Mucosa of stomach (tissue), 1 donor: ENCODE results near the gene JMJD1C.
"Not testable (repeated sequence)": the region's sequence is repeated elsewhere in the genome, so short reads cannot be mapped to it uniquely, and the experiment has no call there.

Source experiments
- H3K27me3 ChIP-seq: one replicate; pipeline ENCODE4 v1.7.0; 2013; ENCODE audit warnings: mild to moderate bottlenecking, low read length; ENCODE audit not compliant: control insufficient read depth, insufficient read depth
- H3K36me3 ChIP-seq: one replicate; pipeline ENCODE4 v1.7.0; 2013; ENCODE audit warnings: low read length; ENCODE audit not compliant: control insufficient read depth, insufficient read depth
- H3K4me1 ChIP-seq: one replicate; pipeline ENCODE4 v1.7.0; 2013; ENCODE audit warnings: mild to moderate bottlenecking, low read length; ENCODE audit not compliant: control insufficient read depth, insufficient read depth
- H3K4me3 ChIP-seq: one replicate; pipeline ENCODE4 v1.7.0; 2013; ENCODE audit warnings: low read length
- H3K9ac ChIP-seq: one replicate; pipeline ENCODE4 v1.7.0; 2013; ENCODE audit warnings: mild to moderate bottlenecking, low read length, moderate library complexity
- H3K9me3 ChIP-seq: one replicate; pipeline ENCODE4 v1.7.0; 2013; ENCODE audit warnings: mild to moderate bottlenecking, low read length, moderate library complexity; ENCODE audit not compliant: control insufficient read depth
- donor health status: Pancreatic carcinoma.

Gene JMJD1C, protein sequence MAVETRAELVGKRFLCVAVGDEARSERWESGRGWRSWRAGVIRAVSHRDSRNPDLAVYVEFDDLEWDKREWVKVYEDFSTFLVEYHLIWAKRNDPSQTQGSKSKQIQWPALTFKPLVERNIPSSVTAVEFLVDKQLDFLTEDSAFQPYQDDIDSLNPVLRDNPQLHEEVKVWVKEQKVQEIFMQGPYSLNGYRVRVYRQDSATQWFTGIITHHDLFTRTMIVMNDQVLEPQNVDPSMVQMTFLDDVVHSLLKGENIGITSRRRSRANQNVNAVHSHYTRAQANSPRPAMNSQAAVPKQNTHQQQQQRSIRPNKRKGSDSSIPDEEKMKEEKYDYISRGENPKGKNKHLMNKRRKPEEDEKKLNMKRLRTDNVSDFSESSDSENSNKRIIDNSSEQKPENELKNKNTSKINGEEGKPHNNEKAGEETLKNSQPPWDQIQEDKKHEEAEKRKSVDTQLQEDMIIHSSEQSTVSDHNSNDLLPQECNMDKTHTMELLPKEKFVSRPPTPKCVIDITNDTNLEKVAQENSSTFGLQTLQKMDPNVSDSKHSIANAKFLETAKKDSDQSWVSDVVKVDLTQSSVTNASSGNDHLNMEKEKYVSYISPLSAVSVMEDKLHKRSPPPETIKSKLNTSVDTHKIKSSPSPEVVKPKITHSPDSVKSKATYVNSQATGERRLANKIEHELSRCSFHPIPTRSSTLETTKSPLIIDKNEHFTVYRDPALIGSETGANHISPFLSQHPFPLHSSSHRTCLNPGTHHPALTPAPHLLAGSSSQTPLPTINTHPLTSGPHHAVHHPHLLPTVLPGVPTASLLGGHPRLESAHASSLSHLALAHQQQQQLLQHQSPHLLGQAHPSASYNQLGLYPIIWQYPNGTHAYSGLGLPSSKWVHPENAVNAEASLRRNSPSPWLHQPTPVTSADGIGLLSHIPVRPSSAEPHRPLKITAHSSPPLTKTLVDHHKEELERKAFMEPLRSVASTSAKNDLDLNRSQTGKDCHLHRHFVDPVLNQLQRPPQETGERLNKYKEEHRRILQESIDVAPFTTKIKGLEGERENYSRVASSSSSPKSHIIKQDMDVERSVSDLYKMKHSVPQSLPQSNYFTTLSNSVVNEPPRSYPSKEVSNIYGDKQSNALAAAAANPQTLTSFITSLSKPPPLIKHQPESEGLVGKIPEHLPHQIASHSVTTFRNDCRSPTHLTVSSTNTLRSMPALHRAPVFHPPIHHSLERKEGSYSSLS (N-terminal part only)

DNA sequence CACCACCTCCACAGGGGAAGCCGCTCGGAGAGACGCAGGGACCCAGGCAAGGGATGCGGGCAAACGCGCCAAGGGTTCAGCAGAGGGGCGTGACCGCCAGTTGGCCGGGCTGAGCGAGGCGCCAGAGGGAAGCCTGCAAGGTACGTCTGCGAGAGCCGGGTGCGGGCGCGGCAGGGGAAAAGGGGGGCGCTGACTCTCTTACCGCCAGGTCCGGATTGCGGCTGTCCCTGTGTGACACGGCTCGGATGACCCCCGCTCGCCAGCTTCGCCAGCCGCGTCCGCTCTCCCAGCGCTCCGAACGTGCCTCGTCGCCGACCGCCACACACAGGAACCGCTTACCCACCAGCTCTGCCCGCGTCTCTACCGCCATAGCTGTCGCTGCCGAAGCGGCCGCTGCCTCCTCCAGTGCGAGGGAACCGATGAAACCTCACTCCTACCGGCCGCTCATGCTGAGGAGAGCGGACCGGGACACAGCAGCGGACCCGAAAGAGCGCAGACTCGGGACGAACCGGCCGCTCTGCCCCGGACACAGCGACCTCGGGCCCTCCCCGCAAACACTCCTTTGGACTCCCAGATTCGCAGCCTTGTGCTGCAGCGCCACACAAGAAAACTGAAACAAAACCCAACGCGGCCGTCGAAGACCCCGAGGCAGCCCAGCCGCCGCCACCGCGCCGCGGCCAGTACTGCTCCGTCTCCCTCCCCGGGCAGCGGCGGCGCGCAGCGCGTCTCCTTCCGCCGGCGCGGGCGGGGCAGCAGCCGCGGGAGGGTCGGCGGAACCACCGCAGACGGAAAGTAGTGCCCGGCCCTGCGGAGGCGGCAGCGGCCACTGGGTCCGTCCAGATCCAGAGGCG lies at the start of gene JMJD1C:
Gene JMJD1C, minus strand, starts transcription at position 685 of the 851 bp plus-strand sequence. Its CDS starts 315 bp downstream, at position 370.
- H3K9ac ChIP-seq: peak within 1 kb of the TSS; percentile 76
- no peaks in the 10 kb centered on the region for H3K4me1 ChIP-seq
- H3K36me3 ChIP-seq: no peaks in the 10 kb centered on the region
- H3K4me3 ChIP-seq: peak within 1 kb of the TSS; percentile 74
- H3K27me3 ChIP-seq: no peaks in the 10 kb centered on the region
- no peaks in the 10 kb centered on the region for H3K9me3 ChIP-seq

DNA sequence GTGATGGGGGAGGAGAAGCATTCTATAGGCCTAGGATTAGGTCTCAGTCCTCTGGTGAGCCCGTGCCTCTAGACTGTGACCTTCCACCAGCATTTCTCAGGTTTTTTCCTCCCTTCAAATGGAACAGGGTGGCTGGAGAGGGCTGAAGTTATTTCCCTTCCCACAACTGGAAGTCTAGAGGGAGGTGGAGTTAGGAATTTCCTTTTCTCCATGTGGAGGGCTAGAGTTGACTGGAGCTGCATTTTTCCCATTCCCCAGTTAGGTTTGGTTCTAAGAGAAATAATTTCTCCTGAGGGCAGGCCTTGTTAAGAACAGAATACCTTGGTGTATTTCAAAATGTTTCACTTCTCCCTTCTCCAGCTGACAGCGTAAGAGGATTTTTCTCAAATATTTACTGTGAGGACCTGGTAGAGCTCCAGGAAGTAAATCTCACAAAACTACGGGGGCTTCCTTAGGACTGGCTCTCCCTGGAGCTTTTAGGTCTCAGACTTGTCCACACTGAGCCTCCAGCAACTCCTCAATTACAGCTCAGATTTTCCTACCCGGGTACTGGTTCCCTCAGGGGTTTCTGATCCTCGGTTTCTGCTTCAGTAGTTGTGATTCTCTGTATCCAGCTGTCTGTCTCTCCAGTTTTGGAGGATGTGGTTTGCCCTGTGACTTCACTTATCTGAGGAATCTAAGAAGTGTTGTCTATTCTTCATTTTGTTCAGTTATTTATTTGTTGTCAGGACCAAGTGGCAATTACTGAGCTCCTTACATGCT lies 49.4 kb upstream of the JMJD1C start:
- Histone ChIP-seq H3K9ac (no peak overlapping the region), H3K27me3 (no peaks in the 10 kb centered on the region), H3K9me3 (no peaks in the 10 kb centered on the region), H3K4me3 (no peak overlapping the region), H3K4me1 (peaks cover 5% of the 10 kb centered on the region), H3K36me3 (no peaks in the 10 kb centered on the region)

DNA sequence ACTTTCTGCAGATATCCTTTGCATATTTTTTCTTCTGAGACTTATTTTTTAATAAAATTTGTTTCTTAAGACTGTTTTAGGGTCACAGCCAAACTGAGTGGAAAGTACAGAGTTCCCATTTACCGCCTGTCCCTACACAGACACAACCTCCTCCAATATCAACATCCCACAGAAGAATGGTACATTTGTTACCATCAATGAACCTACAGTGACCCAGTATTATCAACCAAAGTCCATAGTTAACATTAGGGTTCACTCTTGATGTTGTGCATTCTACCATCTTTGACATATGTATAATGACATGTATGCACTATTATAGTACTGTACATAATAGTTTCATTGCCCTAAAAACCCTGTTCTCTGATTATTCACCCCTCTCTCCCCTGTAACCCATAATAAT lies 40.8 kb upstream of the JMJD1C start:
- Histone ChIP-seq H3K4me3 (no peak overlapping the region), H3K4me1 (no peaks in the 10 kb centered on the region), H3K9me3 (no peaks in the 10 kb centered on the region), H3K9ac (no peak overlapping the region), H3K36me3 (no peaks in the 10 kb centered on the region), H3K27me3 (no peaks in the 10 kb centered on the region)

DNA sequence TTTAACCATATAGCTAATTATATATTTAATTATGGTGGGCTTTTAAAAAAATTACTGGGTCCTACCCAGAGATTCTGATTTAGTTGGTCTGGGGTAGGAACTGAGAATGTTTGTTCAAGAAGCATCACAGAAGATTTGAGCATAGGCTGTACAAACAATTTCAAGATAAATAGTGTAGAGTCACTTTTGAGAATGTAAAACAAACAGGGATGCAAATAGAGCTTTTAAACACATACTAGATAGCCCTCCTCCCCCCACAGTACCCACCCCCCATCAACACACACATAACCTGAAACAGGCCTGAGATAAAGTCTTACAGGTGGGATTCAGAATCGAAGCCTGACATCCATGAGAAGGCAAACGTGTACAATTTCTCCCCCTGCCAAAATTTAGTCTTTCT lies 39.8 kb upstream of the JMJD1C start:
- Histone ChIP-seq H3K9me3 (no peaks in the 10 kb centered on the region), H3K4me3 (no peak overlapping the region), H3K4me1 (no peaks in the 10 kb centered on the region), H3K27me3 (no peaks in the 10 kb centered on the region), H3K36me3 (no peaks in the 10 kb centered on the region), H3K9ac (no peak overlapping the region)

DNA sequence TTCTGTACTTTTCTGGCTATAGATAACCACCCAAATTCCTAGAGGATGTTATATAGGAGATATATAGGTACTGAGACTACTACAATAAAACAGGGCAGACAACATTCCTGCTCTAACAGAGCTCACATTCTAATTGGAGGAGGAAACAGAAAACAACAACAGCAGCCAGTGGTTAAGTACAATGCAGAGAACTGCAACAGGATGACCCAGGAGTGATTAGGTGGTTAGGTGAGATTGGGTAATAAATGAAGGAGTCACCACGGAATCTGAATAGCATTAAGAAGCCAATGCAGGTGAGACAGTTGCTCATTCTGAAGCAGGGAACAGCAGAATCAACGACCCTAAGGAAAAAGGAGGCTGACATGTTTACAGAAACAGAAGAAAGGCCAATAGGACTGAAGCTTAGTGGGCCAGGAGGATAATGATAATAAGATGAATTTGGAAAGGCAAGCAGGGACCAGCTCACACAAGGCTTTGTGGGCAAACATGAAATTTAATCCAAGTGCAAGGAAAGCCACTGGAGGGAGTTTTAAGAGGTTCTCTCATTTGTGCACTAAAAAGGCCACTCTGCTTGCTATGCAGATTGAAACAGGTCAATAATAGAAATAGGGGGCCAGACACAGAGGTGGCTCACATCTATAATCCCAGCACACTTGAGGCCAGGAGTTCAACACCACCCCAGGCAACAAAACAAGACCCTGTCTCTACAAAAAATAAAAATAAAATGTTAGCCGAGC lies 38.5 kb upstream of the JMJD1C start:
- Histone ChIP-seq H3K4me3 (no peak overlapping the region), H3K9me3 (no peaks in the 10 kb centered on the region), H3K4me1 (no peaks in the 10 kb centered on the region), H3K27me3 (no peaks in the 10 kb centered on the region), H3K9ac (no peak overlapping the region), H3K36me3 (no peaks in the 10 kb centered on the region)

DNA sequence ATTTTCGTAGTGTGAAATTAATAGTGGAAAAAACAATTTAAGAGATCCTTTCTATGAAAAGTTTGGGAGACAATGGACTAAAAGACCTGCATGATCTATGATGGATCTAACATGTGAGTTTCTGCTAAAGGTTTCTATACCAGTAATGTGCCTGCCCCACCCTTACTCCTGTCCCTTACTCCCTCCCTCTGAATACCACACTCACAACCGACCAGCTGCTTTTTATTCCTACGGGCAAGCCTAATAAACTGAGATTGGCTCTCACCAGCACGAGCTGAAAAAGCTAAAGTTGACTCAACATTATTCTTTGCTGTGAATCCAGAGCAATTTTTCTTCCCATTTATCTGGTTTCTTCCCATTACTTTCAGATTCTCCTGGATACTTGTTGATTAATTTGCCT lies 37.6 kb upstream of the JMJD1C start:
- Histone ChIP-seq H3K9ac (no peak overlapping the region), H3K4me3 (no peak overlapping the region), H3K4me1 (no peaks in the 10 kb centered on the region), H3K27me3 (no peaks in the 10 kb centered on the region), H3K36me3 (no peaks in the 10 kb centered on the region), H3K9me3 (no peaks in the 10 kb centered on the region)

DNA sequence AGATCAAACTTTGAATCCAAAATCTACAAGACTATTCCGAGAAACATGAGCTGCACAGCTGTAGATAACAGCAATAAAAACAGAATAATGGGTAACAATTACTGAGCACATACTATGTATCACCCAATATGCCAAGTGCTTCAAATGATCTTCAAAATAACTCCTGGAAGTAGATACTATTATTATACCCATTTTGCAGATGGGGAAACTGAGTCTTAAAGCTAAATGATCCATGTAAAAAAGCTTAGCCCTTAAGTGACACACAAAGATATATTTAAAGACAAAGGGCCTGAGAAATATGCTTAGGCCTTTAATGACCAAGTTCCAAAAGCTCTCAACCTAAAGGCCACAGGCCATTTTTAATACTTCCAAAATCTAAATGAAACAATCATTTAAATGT lies 37.1 kb upstream of the JMJD1C start:
- Histone ChIP-seq H3K9ac (no peak overlapping the region), H3K4me3 (no peak overlapping the region), H3K27me3 (no peaks in the 10 kb centered on the region), H3K9me3 (no peaks in the 10 kb centered on the region), H3K4me1 (no peaks in the 10 kb centered on the region), H3K36me3 (no peaks in the 10 kb centered on the region)

DNA sequence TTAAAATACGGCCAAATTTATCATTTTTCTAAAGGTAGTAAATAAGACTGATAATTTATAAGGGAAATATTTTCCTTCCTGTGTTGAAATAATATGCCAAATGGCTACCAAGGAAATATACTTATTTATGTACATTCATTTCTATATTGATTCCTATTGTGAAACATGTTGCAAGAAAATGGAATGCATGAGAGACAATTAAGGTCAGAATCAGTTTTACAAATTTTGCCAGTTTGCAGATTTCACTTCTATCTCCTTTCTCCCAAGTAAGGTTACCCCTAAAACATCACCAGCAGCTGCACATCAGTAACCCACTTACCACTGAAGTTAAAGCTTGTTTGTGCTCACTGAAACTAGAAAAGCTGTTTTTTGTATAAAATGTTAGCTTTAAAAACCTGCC lies 36.2 kb upstream of the JMJD1C start:
- H3K36me3 ChIP-seq: no peaks in the 10 kb centered on the region
- no peaks in the 10 kb centered on the region for H3K9me3 ChIP-seq
- H3K9ac ChIP-seq: no peak overlapping the region
- H3K27me3 ChIP-seq: no peaks in the 10 kb centered on the region
- no peak overlapping the region for H3K4me3 ChIP-seq
- no peaks in the 10 kb centered on the region for H3K4me1 ChIP-seq

DNA sequence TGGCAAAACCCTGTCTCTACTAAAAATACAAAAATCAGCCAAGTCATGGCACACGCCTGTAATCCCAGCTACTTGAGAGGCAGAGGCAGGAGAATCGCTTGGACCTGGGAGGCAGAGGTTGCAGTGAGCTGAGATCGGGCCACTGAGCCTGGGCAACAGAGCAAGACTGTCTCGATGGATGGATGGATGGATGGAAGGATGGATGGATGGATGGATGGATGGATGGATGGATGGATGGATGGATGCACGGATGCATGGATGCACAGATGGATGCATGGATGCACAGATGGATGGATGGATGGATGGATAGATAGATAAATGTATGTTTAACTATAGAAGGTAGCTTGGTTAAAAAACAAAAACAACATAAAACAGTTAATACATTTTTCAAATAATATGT lies 34.8 kb upstream of the JMJD1C start:
- H3K27me3 ChIP-seq, H3K9ac ChIP-seq, H3K36me3 ChIP-seq, H3K4me3 ChIP-seq, H3K9me3 ChIP-seq, H3K4me1 ChIP-seq: not testable (repeated sequence)

DNA sequence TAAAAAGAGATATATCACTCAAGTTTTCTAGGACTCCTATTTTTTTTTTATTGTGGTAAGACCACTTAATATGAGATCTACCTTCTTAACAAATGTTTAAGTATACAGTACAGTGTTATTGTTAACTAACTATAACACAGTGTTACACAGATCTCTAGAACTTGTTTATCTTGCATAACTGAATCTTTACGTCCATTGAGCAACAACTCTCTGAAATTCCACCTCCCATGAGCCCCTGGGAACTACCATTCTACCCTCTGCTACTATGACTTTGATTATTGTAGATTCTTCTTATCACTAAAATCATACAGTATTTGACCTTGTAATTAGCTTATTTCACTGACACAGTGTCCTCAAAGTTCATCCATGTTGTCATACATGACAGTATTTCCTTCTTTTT lies 32.9 kb upstream of the JMJD1C start:
- H3K4me3 ChIP-seq: no peak overlapping the region
- no peaks in the 10 kb centered on the region for H3K9me3 ChIP-seq
- no peak overlapping the region for H3K9ac ChIP-seq
- no peaks in the 10 kb centered on the region for H3K27me3 ChIP-seq
- H3K36me3 ChIP-seq: no peaks in the 10 kb centered on the region
- H3K4me1 ChIP-seq: no peaks in the 10 kb centered on the region
